Measurements from ENCODE around the gene DTX4.

DTX4 gene

DNA sequence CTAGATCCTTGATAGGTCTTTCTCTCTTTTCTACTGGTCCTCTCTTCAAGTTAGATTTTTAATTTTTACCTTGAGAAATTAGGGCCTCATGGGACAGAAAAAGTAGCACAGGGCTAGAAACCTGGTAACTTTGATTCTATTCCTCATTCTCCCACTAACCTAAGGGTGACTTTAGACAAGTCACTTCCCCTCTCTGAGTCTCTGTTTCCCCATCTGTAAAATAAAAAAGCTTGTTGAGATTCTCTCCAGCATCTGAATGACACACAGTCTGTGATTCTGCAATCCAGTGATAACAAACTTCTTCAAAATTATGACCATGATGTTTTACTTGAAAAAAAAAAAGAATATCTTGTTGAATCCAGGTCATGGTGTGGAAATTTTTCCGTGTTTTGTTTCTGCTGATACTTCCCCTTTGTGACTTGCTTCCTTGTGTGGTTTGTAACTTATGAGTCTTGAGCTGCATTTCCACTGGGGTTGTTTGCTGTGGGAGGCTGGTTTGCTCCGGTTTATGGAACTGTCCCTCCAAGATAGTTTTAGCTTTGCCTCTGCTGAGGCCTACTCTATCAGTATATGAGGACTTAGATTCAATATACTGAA is 50.6 kb downstream of the DTX4 start:
- H3K27me3 ChIP-seq (ENCODE audit: insufficient read depth, low read length, poor library complexity) = no peaks in the 10 kb centered on the region
- no peaks in the 10 kb centered on the region for H3K79me2 ChIP-seq (ENCODE audit: insufficient read depth, low read length)
- no peaks in the 10 kb centered on the region for H4K20me1 ChIP-seq (ENCODE audit: insufficient read depth, low read length)
- TF ChIP-seq EZH2 (IDR thresholded peaks at IDR 0.05; ENCODE audit: borderline replicate concordance, low read depth, low read length, severe bottlenecking) = no peak
- TF ChIP-seq, protein P1, sequence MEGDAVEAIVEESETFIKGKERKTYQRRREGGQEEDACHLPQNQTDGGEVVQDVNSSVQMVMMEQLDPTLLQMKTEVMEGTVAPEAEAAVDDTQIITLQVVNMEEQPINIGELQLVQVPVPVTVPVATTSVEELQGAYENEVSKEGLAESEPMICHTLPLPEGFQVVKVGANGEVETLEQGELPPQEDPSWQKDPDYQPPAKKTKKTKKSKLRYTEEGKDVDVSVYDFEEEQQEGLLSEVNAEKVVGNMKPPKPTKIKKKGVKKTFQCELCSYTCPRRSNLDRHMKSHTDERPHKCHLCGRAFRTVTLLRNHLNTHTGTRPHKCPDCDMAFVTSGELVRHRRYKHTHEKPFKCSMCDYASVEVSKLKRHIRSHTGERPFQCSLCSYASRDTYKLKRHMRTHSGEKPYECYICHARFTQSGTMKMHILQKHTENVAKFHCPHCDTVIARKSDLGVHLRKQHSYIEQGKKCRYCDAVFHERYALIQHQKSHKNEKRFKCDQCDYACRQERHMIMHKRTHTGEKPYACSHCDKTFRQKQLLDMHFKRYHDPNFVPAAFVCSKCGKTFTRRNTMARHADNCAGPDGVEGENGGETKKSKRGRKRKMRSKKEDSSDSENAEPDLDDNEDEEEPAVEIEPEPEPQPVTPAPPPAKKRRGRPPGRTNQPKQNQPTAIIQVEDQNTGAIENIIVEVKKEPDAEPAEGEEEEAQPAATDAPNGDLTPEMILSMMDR (IDR thresholded peaks at IDR 0.05; ENCODE audit: borderline replicate concordance, extremely low read depth, low read length, poor library complexity, severe bottlenecking) = no peak
- no peak for ATAC-seq (ENCODE audit: insufficient read depth, low read depth)
- H3K9me3 ChIP-seq (ENCODE audit: insufficient read depth, low read length, severe bottlenecking) = no peaks in the 10 kb centered on the region
- H3K4me1 ChIP-seq (ENCODE audit: insufficient read depth, low read length) = no peaks in the 10 kb centered on the region
- no peak overlapping the region for H3K4me2 ChIP-seq (ENCODE audit: insufficient read depth, low read length)
- no peak for DNase-seq
- no peak overlapping the region for H2AFZ ChIP-seq (ENCODE audit: low read depth, low read length)
- H3K27ac ChIP-seq (ENCODE audit: low read length) = no peak overlapping the region
- H3K9ac ChIP-seq (ENCODE audit: low read depth, low read length) = no peak overlapping the region
- H3K36me3 ChIP-seq (ENCODE audit: insufficient read depth, low read length) = no peaks in the 10 kb centered on the region
- no peak overlapping the region for H3K4me3 ChIP-seq (ENCODE audit: low read depth in 1 of 2, low read length in 2 of 2)

DNA sequence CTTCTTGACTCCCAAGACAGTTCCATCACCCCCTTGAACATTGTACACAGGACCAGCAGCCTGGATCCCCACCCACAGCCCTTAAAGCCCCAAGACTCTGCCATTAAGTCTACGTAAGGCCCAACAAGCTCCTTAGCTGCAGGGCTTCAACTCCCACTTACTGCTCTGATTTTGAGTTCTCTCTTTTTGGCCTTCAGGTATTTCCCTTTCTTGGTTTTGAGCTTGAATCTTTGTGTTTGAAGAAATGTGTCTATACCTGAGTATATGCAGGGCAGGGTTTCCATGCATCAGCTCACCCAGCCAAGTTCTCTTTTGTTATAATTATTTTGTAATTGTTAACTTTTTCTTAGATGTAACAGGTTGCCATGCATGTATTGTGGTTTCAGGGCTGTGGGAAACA is 51.2 kb downstream of the DTX4 start:
- Histone ChIP-seq H3K27ac (ENCODE audit: low read length) (no peak overlapping the region), H4K20me1 (ENCODE audit: insufficient read depth, low read length) (no peaks in the 10 kb centered on the region), H3K4me3 (ENCODE audit: low read depth in 1 of 2, low read length in 2 of 2) (no peak overlapping the region), H3K9ac (ENCODE audit: low read depth, low read length) (no peak overlapping the region), H2AFZ (ENCODE audit: low read depth, low read length) (no peak overlapping the region), H3K36me3 (ENCODE audit: insufficient read depth, low read length) (no peaks in the 10 kb centered on the region), H3K9me3 (ENCODE audit: insufficient read depth, low read length, severe bottlenecking) (no peaks in the 10 kb centered on the region), H3K4me1 (ENCODE audit: insufficient read depth, low read length) (no peaks in the 10 kb centered on the region), H3K27me3 (ENCODE audit: insufficient read depth, low read length, poor library complexity) (no peaks in the 10 kb centered on the region), H3K79me2 (ENCODE audit: insufficient read depth, low read length) (no peaks in the 10 kb centered on the region), H3K4me2 (ENCODE audit: insufficient read depth, low read length) (no peak overlapping the region)
- DNase-seq = no peak
- no peak for TF ChIP-seq EZH2 (IDR thresholded peaks at IDR 0.05; ENCODE audit: borderline replicate concordance, low read depth, low read length, severe bottlenecking)
- TF ChIP-seq, protein P1 (IDR thresholded peaks at IDR 0.05; ENCODE audit: borderline replicate concordance, extremely low read depth, low read length, poor library complexity, severe bottlenecking) = no peak
- no peak for ATAC-seq (ENCODE audit: insufficient read depth, low read depth)

DNA sequence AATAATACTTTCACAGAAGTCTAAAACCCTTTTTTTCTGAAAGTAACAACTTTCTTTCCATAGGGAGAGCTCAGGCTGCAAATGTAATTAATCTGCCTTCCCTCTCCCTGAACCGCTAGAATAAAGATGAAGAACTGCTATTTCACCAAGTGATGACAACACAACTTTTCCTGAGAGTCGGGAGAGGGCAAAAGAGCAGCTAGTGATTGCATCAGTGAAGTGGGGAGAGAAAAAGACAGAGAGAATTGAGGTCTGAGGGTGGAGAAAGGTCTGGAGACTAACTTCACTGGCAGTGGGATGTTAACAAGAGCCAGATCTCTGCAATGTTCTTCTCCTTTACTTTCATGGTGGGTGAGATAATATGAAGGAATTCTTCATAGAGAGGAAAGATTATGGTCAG is 51.7 kb downstream of the DTX4 start:
- no peak overlapping the region for H3K9ac ChIP-seq (ENCODE audit: low read depth, low read length)
- TF ChIP-seq, protein P1 (IDR thresholded peaks at IDR 0.05; ENCODE audit: borderline replicate concordance, extremely low read depth, low read length, poor library complexity, severe bottlenecking) = no peak
- TF ChIP-seq EZH2 (IDR thresholded peaks at IDR 0.05; ENCODE audit: borderline replicate concordance, low read depth, low read length, severe bottlenecking) = no peak
- ATAC-seq (ENCODE audit: insufficient read depth, low read depth) (no peak), DNase-seq (no peak)
- H2AFZ ChIP-seq (ENCODE audit: low read depth, low read length) = no peak overlapping the region
- no peaks in the 10 kb centered on the region for H3K27me3 ChIP-seq (ENCODE audit: insufficient read depth, low read length, poor library complexity)
- H3K4me2 ChIP-seq (ENCODE audit: insufficient read depth, low read length) = no peak overlapping the region
- no peaks in the 10 kb centered on the region for H4K20me1 ChIP-seq (ENCODE audit: insufficient read depth, low read length)
- no peaks in the 10 kb centered on the region for H3K79me2 ChIP-seq (ENCODE audit: insufficient read depth, low read length)
- no peaks in the 10 kb centered on the region for H3K4me1 ChIP-seq (ENCODE audit: insufficient read depth, low read length)
- H3K4me3 ChIP-seq (ENCODE audit: low read depth in 1 of 2, low read length in 2 of 2) = no peak overlapping the region
- no peaks in the 10 kb centered on the region for H3K36me3 ChIP-seq (ENCODE audit: insufficient read depth, low read length)
- H3K9me3 ChIP-seq (ENCODE audit: insufficient read depth, low read length, severe bottlenecking) = no peaks in the 10 kb centered on the region
- no peak overlapping the region for H3K27ac ChIP-seq (ENCODE audit: low read length)
